Inferior parietal cortex (tissue), 1 donor: ENCODE measurements around the gene LRRC8D.
A peak's percentile ranks its signal among the peaks of the same experiment; 100 is the strongest.
"Not testable (repeated sequence)": the region's sequence is repeated elsewhere in the genome, so short reads cannot be mapped to it uniquely, and the experiment has no call there.

Source experiments
- DNase-seq: peaks from one replicate; pipeline ENCODE4 v3.0.0-alpha.2; 2016; ENCODE audit errors: extremely low spot score

LRRC8D gene

GRCh38 chr1:89913353-89914095, 92.7 kb downstream of the LRRC8D start:
- DNase-seq, result no peak

GRCh38 chr1:89917353-89917752, 96.5 kb downstream of the LRRC8D start:
- DNase-seq, result no peak

- no peak for DNase-seq
These were observed 97.4 kb downstream of the LRRC8D start for GRCh38 chr1:89918127-89918793.

GRCh38 chr1:89918794-89919155, 97.9 kb downstream of the LRRC8D start:
- DNase-seq, result no peak

- DNase-seq, result no peak
These were observed 98.3 kb downstream of the LRRC8D start for GRCh38 chr1:89919174-89919573.

- DNase-seq, result no peak
These were observed 102.1 kb downstream of the LRRC8D start for GRCh38 chr1:89922911-89923310.

- DNase-seq, result no peak
These were observed 102.7 kb downstream of the LRRC8D start for GRCh38 chr1:89923517-89923916.

GRCh38 chr1:89924075-89924474, 103.2 kb downstream of the LRRC8D start:
- not testable (repeated sequence) for DNase-seq

GRCh38 chr1:89927049-89927448, 106.2 kb downstream of the LRRC8D start:
- DNase-seq, result no peak

- DNase-seq, result no peak
These were observed 106.6 kb downstream of the LRRC8D start for GRCh38 chr1:89927478-89927877.

GRCh38 chr1:89928506-89928905, 107.7 kb downstream of the LRRC8D start:
- DNase-seq, result no peak

- no peak for DNase-seq
These were observed 108.7 kb downstream of the LRRC8D start for GRCh38 chr1:89929467-89930063.

GRCh38 chr1:89930579-89930978, 109.7 kb downstream of the LRRC8D start:
- DNase-seq, result no peak

- no peak for DNase-seq
These were observed 111.1 kb downstream of the LRRC8D start for GRCh38 chr1:89931964-89932363.

GRCh38 chr1:89932598-89933364, 111.9 kb downstream of the LRRC8D start:
- no peak for DNase-seq

GRCh38 chr1:89934461-89934860, 113.6 kb downstream of the LRRC8D start:
- no peak for DNase-seq

- DNase-seq, result peak; percentile 44
These were observed 114.4 kb downstream of the LRRC8D start for GRCh38 chr1:89935235-89935634.

- DNase-seq, result no peak
These were observed 115.9 kb downstream of the LRRC8D start for GRCh38 chr1:89936694-89937093.

- peak; percentile 45 for DNase-seq
These were observed 117.6 kb downstream of the LRRC8D start for GRCh38 chr1:89938171-89939055.

- DNase-seq, result peak; percentile 68
These were observed 118.3 kb downstream of the LRRC8D start for GRCh38 chr1:89939059-89939570.
